Measurements from ENCODE around the gene NDUFC1.

The NDUFC1 gene

GRCh38 chr4:139245590-139245989 is 56.7 kb downstream of the NDUFC1 start:
- no peak for DNase-seq

- no peak for DNase-seq
Measured at GRCh38 chr4:139243448-139244365, 58.6 kb downstream of the NDUFC1 start.

GRCh38 chr4:139242511-139243051 is 59.7 kb downstream of the NDUFC1 start:
- DNase-seq, result no peak

GRCh38 chr4:139241784-139242151 is 60.5 kb downstream of the NDUFC1 start:
- no peak for DNase-seq

- no peak for DNase-seq
Measured at GRCh38 chr4:139241086-139241783, 61.0 kb downstream of the NDUFC1 start.
